Nephron (organoid): ENCODE data around the gene SLC45A1.

Experiments used
- H3K27ac Mint-ChIP-seq, 3 experiments: 2 replicates each; pipeline ENCODE4 v1.8.0; 2020; ENCODE audit warnings: mixed read lengths in 3 of 3, mild to moderate bottlenecking in 2 of 3, moderate library complexity in 1 of 3
- H3K27me3 Mint-ChIP-seq: 2 replicates; pipeline ENCODE4 v1.8.0; 2021; ENCODE audit warnings: low read depth, mild to moderate bottlenecking, moderate library complexity, mixed read lengths
- H3K36me3 Mint-ChIP-seq: 2 replicates; pipeline ENCODE4 v1.8.0; 2020; ENCODE audit warnings: low read depth, mixed read lengths
- H3K4me1 Mint-ChIP-seq: 2 replicates; pipeline ENCODE4 v1.8.0; 2020; ENCODE audit warnings: mixed read lengths
- H3K4me3 Mint-ChIP-seq, 3 experiments: 2 replicates each; pipeline ENCODE4 v1.8.0; 2020; ENCODE audit warnings: mild to moderate bottlenecking in 3 of 3, mixed read lengths in 3 of 3, moderate library complexity in 2 of 3
- H3K9me3 Mint-ChIP-seq: 2 replicates; pipeline ENCODE4 v1.8.0; 2020; ENCODE audit warnings: mixed read lengths
- TF ChIP-seq, protein P1 (sequence below), 3 experiments: fragments of 200-600 bp; sonication (generic); IDR thresholded peaks; one replicate each; pipeline ENCODE4 v1.5.0; 2021; ENCODE audit warnings: antibody characterized with exemption in 3 of 3; ENCODE audit not compliant: unreplicated experiment in 3 of 3

Gene SLC45A1

DNA sequence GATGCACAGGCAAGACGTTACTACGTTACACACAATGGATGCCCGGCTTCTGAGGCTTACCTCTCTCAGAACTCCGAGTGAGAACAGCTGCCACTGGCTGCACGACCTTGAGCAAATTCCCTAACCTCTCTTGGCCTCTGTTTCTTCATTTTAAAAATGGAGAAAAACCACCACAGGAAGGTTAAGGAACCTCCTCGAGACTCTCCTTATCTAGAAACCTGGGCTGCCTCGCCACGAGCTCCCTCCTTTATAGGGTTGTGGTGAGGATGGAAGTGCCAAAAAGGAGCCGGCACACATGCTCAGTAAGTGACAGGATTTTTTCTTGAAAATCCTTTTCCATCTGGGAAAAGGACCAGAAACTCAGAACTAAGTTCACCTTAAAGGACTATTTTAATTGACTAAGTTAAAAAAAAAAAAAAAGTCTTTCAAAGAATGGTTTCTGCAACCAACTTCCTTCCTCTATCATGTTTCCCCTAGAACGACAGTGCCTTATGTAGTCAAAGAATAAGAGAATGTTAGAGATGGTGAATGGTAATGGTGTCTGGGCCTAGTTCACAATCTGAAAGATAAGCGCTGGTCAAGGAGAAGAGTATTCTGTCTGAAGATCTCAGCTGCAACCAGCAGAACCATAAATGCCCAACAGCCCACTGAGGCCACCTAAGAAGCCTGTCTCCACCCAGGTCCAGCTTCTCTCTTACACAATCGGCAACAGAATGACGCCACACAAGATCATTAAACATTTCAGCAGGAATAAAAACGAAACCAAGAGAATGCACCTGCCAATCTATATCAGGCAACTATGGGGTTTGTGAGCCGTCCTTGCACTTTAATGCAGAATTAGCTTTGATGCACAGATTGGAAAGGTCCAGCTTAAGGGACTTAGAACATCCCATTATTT is 64.9 kb downstream of the SLC45A1 start:
- no peak overlapping the region for H3K4me3 Mint-ChIP-seq
- TF ChIP-seq, protein P1, sequence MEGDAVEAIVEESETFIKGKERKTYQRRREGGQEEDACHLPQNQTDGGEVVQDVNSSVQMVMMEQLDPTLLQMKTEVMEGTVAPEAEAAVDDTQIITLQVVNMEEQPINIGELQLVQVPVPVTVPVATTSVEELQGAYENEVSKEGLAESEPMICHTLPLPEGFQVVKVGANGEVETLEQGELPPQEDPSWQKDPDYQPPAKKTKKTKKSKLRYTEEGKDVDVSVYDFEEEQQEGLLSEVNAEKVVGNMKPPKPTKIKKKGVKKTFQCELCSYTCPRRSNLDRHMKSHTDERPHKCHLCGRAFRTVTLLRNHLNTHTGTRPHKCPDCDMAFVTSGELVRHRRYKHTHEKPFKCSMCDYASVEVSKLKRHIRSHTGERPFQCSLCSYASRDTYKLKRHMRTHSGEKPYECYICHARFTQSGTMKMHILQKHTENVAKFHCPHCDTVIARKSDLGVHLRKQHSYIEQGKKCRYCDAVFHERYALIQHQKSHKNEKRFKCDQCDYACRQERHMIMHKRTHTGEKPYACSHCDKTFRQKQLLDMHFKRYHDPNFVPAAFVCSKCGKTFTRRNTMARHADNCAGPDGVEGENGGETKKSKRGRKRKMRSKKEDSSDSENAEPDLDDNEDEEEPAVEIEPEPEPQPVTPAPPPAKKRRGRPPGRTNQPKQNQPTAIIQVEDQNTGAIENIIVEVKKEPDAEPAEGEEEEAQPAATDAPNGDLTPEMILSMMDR (IDR thresholded peaks at IDR 0.05; ENCODE audit: unreplicated experiment in 3 of 3), result no peak
- H3K36me3 Mint-ChIP-seq, result peaks cover 47% of the 10 kb centered on the region
- H3K27ac Mint-ChIP-seq, result peak overlapping the region; percentile 83 to 92 (median 88)
- no peaks in the 10 kb centered on the region for H3K27me3 Mint-ChIP-seq
- no peaks in the 10 kb centered on the region for H3K9me3 Mint-ChIP-seq
- H3K4me1 Mint-ChIP-seq, result peaks cover 72% of the 10 kb centered on the region

DNA sequence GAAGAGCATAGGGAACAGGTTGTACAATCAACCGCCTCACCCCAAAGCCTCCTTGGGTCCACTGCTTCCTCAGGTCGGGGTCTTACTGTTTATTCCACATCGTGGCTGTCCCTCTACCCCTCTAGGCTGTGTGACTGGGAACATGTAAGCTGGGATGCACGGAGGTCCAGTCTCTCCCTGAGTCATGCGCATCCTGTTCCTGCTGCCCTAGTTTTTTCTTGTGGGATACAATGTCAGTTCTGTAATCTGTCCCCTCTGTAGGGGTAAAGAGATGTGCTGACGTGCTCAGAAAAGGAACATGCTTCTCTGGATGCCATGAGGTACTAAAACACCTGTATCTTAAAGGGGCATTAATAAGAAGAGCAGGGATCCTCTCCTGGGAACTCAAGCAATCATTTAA is 66.2 kb downstream of the SLC45A1 start:
- Mint-ChIP-seq H3K27me3 (no peaks in the 10 kb centered on the region), H3K36me3 (peaks cover 46% of the 10 kb centered on the region), H3K4me1 (peaks cover 64% of the 10 kb centered on the region), H3K9me3 (no peaks in the 10 kb centered on the region), H3K4me3 (no peak overlapping the region), H3K27ac (peak overlapping the region in 1 of 3 experiments; percentile 21)
- TF ChIP-seq, protein P1 (IDR thresholded peaks at IDR 0.05; ENCODE audit: unreplicated experiment in 3 of 3), result no peak

- no peaks in the 10 kb centered on the region for H3K27me3 Mint-ChIP-seq
Measured at GRCh38 chr1:8384577-8384976, 66.7 kb downstream of the SLC45A1 start.

DNA sequence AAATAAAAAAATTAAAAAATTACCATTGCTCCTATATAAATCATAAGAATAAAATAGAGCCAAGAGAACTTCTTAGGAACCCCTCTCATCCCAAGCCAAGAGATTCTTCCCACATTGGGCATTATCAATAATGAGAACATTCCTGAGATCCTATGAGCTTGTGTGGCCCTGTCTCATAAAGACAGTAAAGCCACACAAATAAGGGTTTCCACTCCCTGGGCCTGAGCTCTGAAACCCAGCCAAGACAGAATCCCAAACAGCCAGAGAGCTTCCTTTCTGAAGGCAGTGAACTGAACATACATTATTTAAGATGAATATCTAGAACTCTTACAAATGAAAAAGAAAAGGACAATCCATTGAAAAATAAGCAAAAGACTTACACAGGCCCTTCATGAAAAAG is 68.3 kb downstream of the SLC45A1 start:
- peak overlapping the region; percentile 78 to 93 (median 86) for H3K27ac Mint-ChIP-seq
- H3K27me3 Mint-ChIP-seq, result no peaks in the 10 kb centered on the region
- TF ChIP-seq, protein P1 (IDR thresholded peaks at IDR 0.05; ENCODE audit: unreplicated experiment in 3 of 3), result no peak
- no peak overlapping the region for H3K4me3 Mint-ChIP-seq
- H3K9me3 Mint-ChIP-seq, result no peaks in the 10 kb centered on the region
- peaks cover 54% of the 10 kb centered on the region for H3K4me1 Mint-ChIP-seq
- H3K36me3 Mint-ChIP-seq, result peaks cover 63% of the 10 kb centered on the region

More at GRCh38 chr1:8384577-8384976, 66.7 kb downstream of the SLC45A1 start:
- Mint-ChIP-seq H3K36me3 (peaks cover 51% of the 10 kb centered on the region), H3K27ac (peak overlapping the region; percentile 21 to 59 (median 40)), H3K9me3 (no peaks in the 10 kb centered on the region), H3K4me3 (no peak overlapping the region), H3K4me1 (peaks cover 60% of the 10 kb centered on the region)
- TF ChIP-seq, protein P1 (IDR thresholded peaks at IDR 0.05; ENCODE audit: unreplicated experiment in 3 of 3), result no peak

DNA sequence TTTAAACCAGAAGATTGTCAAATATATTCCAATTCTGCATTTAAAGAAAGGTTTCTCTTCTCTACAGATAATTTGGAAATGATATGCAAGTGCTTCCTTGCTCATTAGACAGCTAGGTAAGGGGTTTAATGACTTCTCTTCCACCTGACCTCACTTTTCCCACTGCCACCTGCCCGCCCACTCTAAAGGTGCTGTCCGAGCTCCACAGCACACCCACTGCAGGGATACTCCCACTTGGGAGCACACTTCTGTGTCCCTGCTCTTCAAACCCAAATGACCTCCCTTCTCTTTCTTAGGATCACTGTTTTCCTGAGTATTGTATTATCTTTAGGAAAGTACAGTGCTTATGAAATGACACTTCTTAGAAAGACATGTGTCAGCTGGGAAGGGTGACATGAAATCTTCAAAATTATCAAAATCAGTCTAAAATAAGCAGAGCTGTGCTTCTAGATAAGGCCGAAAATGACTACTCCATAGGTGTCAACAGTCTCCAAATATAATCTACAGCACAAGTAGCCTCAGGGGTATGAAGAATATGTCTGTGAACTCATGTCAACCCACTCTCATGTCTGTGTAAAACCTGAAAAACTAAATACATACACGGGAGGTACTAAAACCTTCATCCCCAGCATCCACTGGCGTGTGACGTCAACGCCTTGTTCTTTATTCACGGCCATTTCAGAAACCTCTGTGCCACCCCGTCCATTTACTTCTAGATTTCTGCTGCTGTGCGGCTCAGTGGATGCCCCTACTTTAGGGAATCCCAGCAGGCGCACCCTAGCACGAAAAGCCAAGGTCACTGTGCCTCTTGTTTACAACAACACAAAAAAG is 71.0 kb downstream of the SLC45A1 start:
- Mint-ChIP-seq H3K27me3 (no peaks in the 10 kb centered on the region), H3K27ac (peak overlapping the region in 2 of 3 experiments; percentile 33 to 69), H3K36me3 (peaks cover 70% of the 10 kb centered on the region), H3K9me3 (no peaks in the 10 kb centered on the region), H3K4me3 (no peak overlapping the region), H3K4me1 (peaks cover 50% of the 10 kb centered on the region)
- TF ChIP-seq, protein P1 (IDR thresholded peaks at IDR 0.05; ENCODE audit: unreplicated experiment in 3 of 3), result no peak
